ENCODE results near the gene LARP4B. TPM values are rescaled to one million over a fixed set of nuclear protein-coding genes. Genes with fewer than 3 reads are reported as not detected.

LARP4B gene
- total and polyA plus RNA-seq, 4 donors: 5.5 to 20.4 (median 12.1) TPM

DNA sequence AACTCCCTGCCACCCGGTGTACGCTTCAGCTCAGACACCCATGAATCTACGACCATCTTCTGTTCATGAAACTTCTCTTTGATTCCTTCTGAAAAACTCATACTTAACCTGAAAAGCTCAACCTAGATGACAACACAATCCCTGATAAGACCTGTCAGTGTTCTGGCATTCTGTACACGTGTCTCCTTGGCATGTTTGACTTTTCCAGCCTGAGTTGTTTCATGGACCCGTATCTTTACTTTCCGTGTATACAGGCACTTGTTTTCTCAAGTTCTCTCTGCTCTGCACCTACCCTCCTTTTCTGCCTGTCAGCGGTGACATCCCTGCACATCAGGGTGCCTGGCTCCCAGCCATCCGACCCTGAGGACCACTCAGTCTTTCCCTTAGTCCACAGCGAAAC is 103.3 kb downstream of the LARP4B start:
- no peak overlapping the region for H3K27ac ChIP-seq (ENCODE audit: low read depth in 1 of 2, low read length in 2 of 2)
- no peaks in the 10 kb centered on the region for H3K4me1 ChIP-seq (ENCODE audit: control insufficient read depth in 4 of 4, insufficient read depth in 4 of 4, low read length in 3 of 4)
- no peak for DNase-seq (ENCODE audit: low spot score)
- no peaks in the 10 kb centered on the region for H3K27me3 ChIP-seq (ENCODE audit: control insufficient read depth in 4 of 4, insufficient read depth in 4 of 4, low read length in 3 of 4)
- H3K9ac ChIP-seq (ENCODE audit: low read depth in 1 of 2, low read length in 2 of 2): no peak overlapping the region
- no peak for TF ChIP-seq HNF4G (IDR thresholded peaks at IDR 0.05)
- TF ChIP-seq, protein P1, sequence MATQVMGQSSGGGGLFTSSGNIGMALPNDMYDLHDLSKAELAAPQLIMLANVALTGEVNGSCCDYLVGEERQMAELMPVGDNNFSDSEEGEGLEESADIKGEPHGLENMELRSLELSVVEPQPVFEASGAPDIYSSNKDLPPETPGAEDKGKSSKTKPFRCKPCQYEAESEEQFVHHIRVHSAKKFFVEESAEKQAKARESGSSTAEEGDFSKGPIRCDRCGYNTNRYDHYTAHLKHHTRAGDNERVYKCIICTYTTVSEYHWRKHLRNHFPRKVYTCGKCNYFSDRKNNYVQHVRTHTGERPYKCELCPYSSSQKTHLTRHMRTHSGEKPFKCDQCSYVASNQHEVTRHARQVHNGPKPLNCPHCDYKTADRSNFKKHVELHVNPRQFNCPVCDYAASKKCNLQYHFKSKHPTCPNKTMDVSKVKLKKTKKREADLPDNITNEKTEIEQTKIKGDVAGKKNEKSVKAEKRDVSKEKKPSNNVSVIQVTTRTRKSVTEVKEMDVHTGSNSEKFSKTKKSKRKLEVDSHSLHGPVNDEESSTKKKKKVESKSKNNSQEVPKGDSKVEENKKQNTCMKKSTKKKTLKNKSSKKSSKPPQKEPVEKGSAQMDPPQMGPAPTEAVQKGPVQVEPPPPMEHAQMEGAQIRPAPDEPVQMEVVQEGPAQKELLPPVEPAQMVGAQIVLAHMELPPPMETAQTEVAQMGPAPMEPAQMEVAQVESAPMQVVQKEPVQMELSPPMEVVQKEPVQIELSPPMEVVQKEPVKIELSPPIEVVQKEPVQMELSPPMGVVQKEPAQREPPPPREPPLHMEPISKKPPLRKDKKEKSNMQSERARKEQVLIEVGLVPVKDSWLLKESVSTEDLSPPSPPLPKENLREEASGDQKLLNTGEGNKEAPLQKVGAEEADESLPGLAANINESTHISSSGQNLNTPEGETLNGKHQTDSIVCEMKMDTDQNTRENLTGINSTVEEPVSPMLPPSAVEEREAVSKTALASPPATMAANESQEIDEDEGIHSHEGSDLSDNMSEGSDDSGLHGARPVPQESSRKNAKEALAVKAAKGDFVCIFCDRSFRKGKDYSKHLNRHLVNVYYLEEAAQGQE (IDR thresholded peaks at IDR 0.05): no peak
- no peak for TF ChIP-seq HNF4A (conservative IDR thresholded peaks at IDR 0.05)
- TF ChIP-seq JUND (IDR thresholded peaks at IDR 0.05): no peak
- TF ChIP-seq RXRA (IDR thresholded peaks at IDR 0.05): no peak
- TF ChIP-seq EGR1 (IDR thresholded peaks at IDR 0.05; ENCODE audit: low read depth in 2 of 2): no peak
- TF ChIP-seq, protein P2, sequence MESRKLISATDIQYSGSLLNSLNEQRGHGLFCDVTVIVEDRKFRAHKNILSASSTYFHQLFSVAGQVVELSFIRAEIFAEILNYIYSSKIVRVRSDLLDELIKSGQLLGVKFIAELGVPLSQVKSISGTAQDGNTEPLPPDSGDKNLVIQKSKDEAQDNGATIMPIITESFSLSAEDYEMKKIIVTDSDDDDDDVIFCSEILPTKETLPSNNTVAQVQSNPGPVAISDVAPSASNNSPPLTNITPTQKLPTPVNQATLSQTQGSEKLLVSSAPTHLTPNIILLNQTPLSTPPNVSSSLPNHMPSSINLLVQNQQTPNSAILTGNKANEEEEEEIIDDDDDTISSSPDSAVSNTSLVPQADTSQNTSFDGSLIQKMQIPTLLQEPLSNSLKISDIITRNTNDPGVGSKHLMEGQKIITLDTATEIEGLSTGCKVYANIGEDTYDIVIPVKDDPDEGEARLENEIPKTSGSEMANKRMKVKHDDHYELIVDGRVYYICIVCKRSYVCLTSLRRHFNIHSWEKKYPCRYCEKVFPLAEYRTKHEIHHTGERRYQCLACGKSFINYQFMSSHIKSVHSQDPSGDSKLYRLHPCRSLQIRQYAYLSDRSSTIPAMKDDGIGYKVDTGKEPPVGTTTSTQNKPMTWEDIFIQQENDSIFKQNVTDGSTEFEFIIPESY (IDR thresholded peaks at IDR 0.05): no peak
- no peak overlapping the region for H3K4me3 ChIP-seq (ENCODE audit: low read depth in 1 of 3, low read length in 3 of 3)
- WGBS: 97% methylated on average over 9 of the region's 9 CpGs
- peaks cover 4 to 54% (median 37%) of the 10 kb centered on the region in 4 donors for H3K36me3 ChIP-seq (ENCODE audit: control insufficient read depth in 4 of 4, insufficient read depth in 3 of 4, low read depth in 1 of 4, low read length in 3 of 4)
- H3K9me3 ChIP-seq (ENCODE audit: control insufficient read depth in 4 of 4, low read length in 3 of 4): no peaks in the 10 kb centered on the region

GRCh38 chr10:824946-825345 is 106.6 kb downstream of the LARP4B start:
- WGBS: 50% methylated on average over 7 of the region's 7 CpGs
- DNase-seq (ENCODE audit: low spot score): no peak
- H3K27ac ChIP-seq (ENCODE audit: low read depth in 1 of 2, low read length in 2 of 2): no peak overlapping the region
- H3K4me1 ChIP-seq (ENCODE audit: control insufficient read depth in 4 of 4, insufficient read depth in 4 of 4, low read length in 3 of 4): no peaks in the 10 kb centered on the region
- H3K9ac ChIP-seq (ENCODE audit: low read depth in 1 of 2, low read length in 2 of 2): no peak overlapping the region
- H3K36me3 ChIP-seq (ENCODE audit: control insufficient read depth in 4 of 4, insufficient read depth in 3 of 4, low read depth in 1 of 4, low read length in 3 of 4): peaks cover 6 to 81% (median 41%) of the 10 kb centered on the region in 4 donors
- no peaks in the 10 kb centered on the region for H3K27me3 ChIP-seq (ENCODE audit: control insufficient read depth in 4 of 4, insufficient read depth in 4 of 4, low read length in 3 of 4)
- H3K9me3 ChIP-seq (ENCODE audit: control insufficient read depth in 4 of 4, low read length in 3 of 4): no peaks in the 10 kb centered on the region
- TF ChIP-seq SP1 (IDR thresholded peaks at IDR 0.05) (no peak), FOXA1 (IDR thresholded peaks at IDR 0.05) (no peak), YY1 (IDR thresholded peaks at IDR 0.05) (no peak), MAX (IDR thresholded peaks at IDR 0.05) (no peak), HNF4A (conservative IDR thresholded peaks at IDR 0.05) (no peak), RXRA (IDR thresholded peaks at IDR 0.05) (no peak), GABPA (IDR thresholded peaks at IDR 0.05 in 1 of 2, conservative IDR thresholded peaks at IDR 0.05 in 1 of 2) (no peak)
- TF ChIP-seq, protein P3, sequence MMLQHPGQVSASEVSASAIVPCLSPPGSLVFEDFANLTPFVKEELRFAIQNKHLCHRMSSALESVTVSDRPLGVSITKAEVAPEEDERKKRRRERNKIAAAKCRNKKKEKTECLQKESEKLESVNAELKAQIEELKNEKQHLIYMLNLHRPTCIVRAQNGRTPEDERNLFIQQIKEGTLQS (IDR thresholded peaks at IDR 0.05): no peak
- TF ChIP-seq, protein P1 (IDR thresholded peaks at IDR 0.05): no peak
- H3K4me3 ChIP-seq (ENCODE audit: low read depth in 1 of 3, low read length in 3 of 3): no peak overlapping the region
